Body of pancreas (tissue), 4 donors: ENCODE results near the gene LPAR3.

Experiments used
- POLR2A ChIP-seq, 3 donors: fragments of 450-650 bp; IDR thresholded peaks; one replicate each; pipeline ENCODE4 v1.6.1; 2016; ENCODE audit warnings: antibody characterized with exemption in 3 of 3, mild to moderate bottlenecking in 2 of 3
- TF ChIP-seq, protein P1 (sequence below), 7 experiments: fragments of 450-650 bp in 4 of 7; fragments of 200-600 bp in 3 of 7; sonication (generic) in 3 of 7; IDR thresholded peaks; one replicate each; pipeline ENCODE4 v1.5.1; 2016 to 2019; ENCODE audit warnings: antibody characterized with exemption in 7 of 7

DNA sequence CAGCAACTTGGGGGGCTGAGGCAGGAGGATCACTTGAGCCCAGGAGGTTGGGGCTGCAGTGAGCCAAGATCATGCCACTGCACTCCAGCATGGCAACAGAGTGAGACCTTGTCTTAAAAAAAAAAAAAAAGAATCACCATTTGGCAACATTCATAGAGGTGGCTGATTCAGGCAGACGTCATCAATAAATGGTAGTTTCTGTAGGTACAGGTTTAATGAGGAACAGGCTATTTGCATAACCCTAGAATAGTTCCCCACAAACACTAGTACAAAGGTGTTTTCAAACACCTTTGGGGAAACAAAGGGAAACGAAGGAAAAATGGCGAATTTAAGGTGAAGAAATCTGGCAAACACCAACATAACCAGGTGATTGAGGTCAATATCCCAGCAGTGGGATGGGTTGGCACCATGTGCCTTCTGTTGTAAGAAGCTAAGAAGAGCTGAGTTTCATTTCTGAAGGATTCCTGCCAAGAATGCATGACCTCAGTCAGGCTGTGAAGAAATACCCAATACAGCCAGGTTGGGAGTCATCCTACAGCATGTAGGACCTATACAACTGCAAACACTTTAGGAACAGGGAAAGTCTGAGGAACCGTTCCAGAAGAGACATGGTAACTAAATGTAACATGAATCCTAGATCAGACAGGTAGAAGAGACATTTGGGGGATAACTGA lies 5.6 kb downstream of the LPAR3 start:
- TF ChIP-seq, protein P1, sequence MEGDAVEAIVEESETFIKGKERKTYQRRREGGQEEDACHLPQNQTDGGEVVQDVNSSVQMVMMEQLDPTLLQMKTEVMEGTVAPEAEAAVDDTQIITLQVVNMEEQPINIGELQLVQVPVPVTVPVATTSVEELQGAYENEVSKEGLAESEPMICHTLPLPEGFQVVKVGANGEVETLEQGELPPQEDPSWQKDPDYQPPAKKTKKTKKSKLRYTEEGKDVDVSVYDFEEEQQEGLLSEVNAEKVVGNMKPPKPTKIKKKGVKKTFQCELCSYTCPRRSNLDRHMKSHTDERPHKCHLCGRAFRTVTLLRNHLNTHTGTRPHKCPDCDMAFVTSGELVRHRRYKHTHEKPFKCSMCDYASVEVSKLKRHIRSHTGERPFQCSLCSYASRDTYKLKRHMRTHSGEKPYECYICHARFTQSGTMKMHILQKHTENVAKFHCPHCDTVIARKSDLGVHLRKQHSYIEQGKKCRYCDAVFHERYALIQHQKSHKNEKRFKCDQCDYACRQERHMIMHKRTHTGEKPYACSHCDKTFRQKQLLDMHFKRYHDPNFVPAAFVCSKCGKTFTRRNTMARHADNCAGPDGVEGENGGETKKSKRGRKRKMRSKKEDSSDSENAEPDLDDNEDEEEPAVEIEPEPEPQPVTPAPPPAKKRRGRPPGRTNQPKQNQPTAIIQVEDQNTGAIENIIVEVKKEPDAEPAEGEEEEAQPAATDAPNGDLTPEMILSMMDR (IDR thresholded peaks at IDR 0.05), result no peak
- TF ChIP-seq POLR2A (IDR thresholded peaks at IDR 0.05), result no peak
